WTC11 (cell line): ENCODE data around the gene ZFP3. TPM values are rescaled to one million over a fixed set of nuclear protein-coding genes. Genes with fewer than 3 reads are reported as not detected.
"Not testable (repeated sequence)": the region's sequence is repeated elsewhere in the genome, so short reads cannot be mapped to it uniquely, and the experiment has no call there.

Source experiments
- ATAC-seq: fragments of 200-7000 bp; cut with Tn5 transposase; 2 replicates; pipeline ENCODE4 v1.10.0; 2021; ENCODE audit warnings: mild to moderate bottlenecking, moderate library complexity
- CTCF ChIA-PET: fragments of 300-600 bp; sonication (Branson Sonifier 250); formaldehyde crosslinking; loops from one replicate; lab custom pipeline; 2021; ENCODE audit warnings: antibody characterized with exemption; lab: Charles Lee
- POLR2A ChIA-PET: fragments of 350-600 bp; sonication (Branson Sonifier 250); formaldehyde crosslinking; loops from one replicate; lab custom pipeline; 2021; ENCODE audit warnings: antibody characterized with exemption; lab: Charles Lee
- DNase-seq: peaks from one replicate; pipeline ENCODE4 v3.0.0; 2021; ENCODE audit warnings: low spot score
- H3K27ac Mint-ChIP-seq: 2 replicates; pipeline ENCODE4 v1.8.0; 2021; ENCODE audit warnings: mixed read lengths
- H3K27me3 Mint-ChIP-seq: 2 replicates; pipeline ENCODE4 v1.8.0; 2021; ENCODE audit warnings: low read depth, mild to moderate bottlenecking, moderate library complexity, mixed read lengths
- H3K36me3 Mint-ChIP-seq: 2 replicates; pipeline ENCODE4 v1.8.0; 2021; ENCODE audit warnings: mixed read lengths
- H3K4me1 Mint-ChIP-seq: 2 replicates; pipeline ENCODE4 v1.8.0; 2022; ENCODE audit warnings: mixed read lengths
- H3K4me3 Mint-ChIP-seq: 2 replicates; pipeline ENCODE4 v1.8.0; 2021; ENCODE audit warnings: mild to moderate bottlenecking, moderate library complexity, mixed read lengths
- H3K9me3 Mint-ChIP-seq: 2 replicates; pipeline ENCODE4 v1.8.0; 2021; ENCODE audit warnings: mixed read lengths
- CREB1 ChIP-seq: sonication (generic); formaldehyde crosslinking; IDR thresholded peaks from 2 replicates; pipeline ENCODE4 v1.8.0; 2023; ENCODE audit warnings: mild to moderate bottlenecking, missing genetic modification reagents
- ELF4 ChIP-seq: sonication (generic); formaldehyde crosslinking; IDR thresholded peaks from 2 replicates; pipeline ENCODE4 v1.8.1; 2022; ENCODE audit warnings: low read depth, mild to moderate bottlenecking, moderate library complexity, missing genetic modification reagents
- EMX1 ChIP-seq: fragments of 250-450 bp; sonication (Bioruptor Pico); IDR thresholded peaks from 2 replicates; pipeline ENCODE4 v1.8.0; 2021; ENCODE audit warnings: mild to moderate bottlenecking
- JAZF1 ChIP-seq: fragments of 250-450 bp; sonication (Bioruptor Pico); IDR thresholded peaks from 2 replicates; pipeline ENCODE4 v1.9.0; 2021; ENCODE audit warnings: moderate library complexity, mild to moderate bottlenecking, inconsistent platforms
- NR2C2 ChIP-seq: sonication (generic); formaldehyde crosslinking; IDR thresholded peaks from 2 replicates; pipeline ENCODE4 v1.8.0; 2022; ENCODE audit warnings: mild to moderate bottlenecking, missing genetic modification reagents
- OVOL2 ChIP-seq: fragments of 250-450 bp; sonication (Bioruptor Pico); IDR thresholded peaks from 2 replicates; pipeline ENCODE4 v1.9.0; 2021; ENCODE audit warnings: mild to moderate bottlenecking, borderline replicate concordance
- RORB ChIP-seq: fragments of 250-450 bp; sonication (Bioruptor Pico); IDR thresholded peaks from 2 replicates; pipeline ENCODE4 v1.9.0; 2021; ENCODE audit warnings: mild to moderate bottlenecking
- SOX15 ChIP-seq: fragments of 250-450 bp; sonication (Bioruptor Pico); IDR thresholded peaks from 2 replicates; pipeline ENCODE4 v1.9.0; 2021; ENCODE audit warnings: mild to moderate bottlenecking
- TEAD1 ChIP-seq: sonication (generic); formaldehyde crosslinking; IDR thresholded peaks from 2 replicates; pipeline ENCODE4 v1.8.0; 2022; ENCODE audit warnings: mild to moderate bottlenecking, missing genetic modification reagents
- ZNF121 ChIP-seq: sonication (generic); formaldehyde crosslinking; IDR thresholded peaks from 2 replicates; pipeline ENCODE4 v1.8.0; 2023; ENCODE audit warnings: missing genetic modification reagents
- ZNF317 ChIP-seq: sonication (generic); formaldehyde crosslinking; IDR thresholded peaks from 2 replicates; pipeline ENCODE4 v1.8.1; 2023; ENCODE audit warnings: low read depth, mild to moderate bottlenecking, moderate library complexity, missing genetic modification reagents, borderline replicate concordance
- ZNF416 ChIP-seq: fragments of 250-450 bp; sonication (Bioruptor Pico); IDR thresholded peaks from 2 replicates; pipeline ENCODE4 v1.9.0; 2021; ENCODE audit warnings: mild to moderate bottlenecking, inconsistent platforms
- ZNF671 ChIP-seq: fragments of 250-450 bp; sonication (Bioruptor Pico); IDR thresholded peaks from 2 replicates; pipeline ENCODE4 v1.8.0; 2021; ENCODE audit warnings: mild to moderate bottlenecking
- total RNA-seq: library from RNA; stranded (reverse); gene quantifications from 3 replicates; pipeline ENCODE4 v1.2.3, GENCODE V29; 2021
- TF ChIP-seq, protein P1 (sequence below): sonication (generic); formaldehyde crosslinking; IDR thresholded peaks from 2 replicates; pipeline ENCODE4 v1.8.0; 2022; ENCODE audit warnings: mild to moderate bottlenecking, missing genetic modification reagents
- TF ChIP-seq, protein P2 (sequence below): sonication (generic); formaldehyde crosslinking; conservative IDR thresholded peaks from 2 replicates; pipeline ENCODE4 v1.8.1; 2023; ENCODE audit warnings: mild to moderate bottlenecking, low read depth, missing genetic modification reagents, moderate library complexity
- TF ChIP-seq, protein P3 (sequence below): sonication (generic); formaldehyde crosslinking; IDR thresholded peaks from 2 replicates; pipeline ENCODE4 v1.8.0; 2022; ENCODE audit warnings: mild to moderate bottlenecking, missing genetic modification reagents
- TF ChIP-seq, protein P4 (sequence below): sonication (generic); formaldehyde crosslinking; IDR thresholded peaks from 2 replicates; pipeline ENCODE4 v1.8.1; 2023; ENCODE audit warnings: mild to moderate bottlenecking, missing genetic modification reagents, moderate library complexity
- TF ChIP-seq, protein P5 (sequence below): fragments of 250-450 bp; sonication (Bioruptor Pico); IDR thresholded peaks from 2 replicates; pipeline ENCODE4 v1.9.0; 2021; ENCODE audit warnings: mild to moderate bottlenecking

ZFP3 gene
- total RNA-seq, 1 experiment from 2014 or later: 0.66 TPM

DNA sequence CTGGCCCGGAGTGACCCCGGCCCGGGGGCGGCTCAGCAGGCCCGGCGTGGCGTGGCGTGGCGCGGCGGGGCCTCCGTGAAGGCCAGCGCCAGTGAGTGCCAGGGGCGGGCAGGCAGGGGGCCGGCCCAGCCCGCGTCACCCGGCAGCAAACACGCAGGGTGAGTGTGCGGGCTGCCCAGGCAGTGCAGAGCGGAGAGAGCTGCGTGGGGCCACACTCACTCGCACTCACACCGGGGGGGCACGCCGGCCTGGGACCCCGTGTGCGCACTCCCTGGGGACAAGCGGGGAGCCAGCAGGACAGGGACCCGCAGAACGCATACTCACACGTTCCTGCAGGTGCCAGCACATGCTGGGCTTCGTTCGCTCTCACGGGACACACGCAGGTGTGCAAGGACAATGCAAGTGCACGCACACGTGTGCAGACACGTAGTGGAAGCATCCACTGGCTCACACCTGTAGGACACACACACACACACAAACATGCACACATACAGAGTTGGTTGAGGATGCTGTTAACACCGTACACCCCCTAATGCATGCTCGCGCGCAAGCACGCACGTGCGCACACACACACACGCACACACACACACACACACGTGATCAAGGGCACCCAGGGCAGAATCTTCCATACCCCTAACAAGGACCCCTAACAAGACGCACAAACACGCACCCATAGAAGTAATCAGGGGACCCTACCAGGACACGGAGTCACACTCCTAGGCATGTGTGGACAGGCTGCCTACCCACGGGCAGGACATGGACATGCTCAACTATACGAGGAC lies 45.3 kb downstream of the ZFP3 start:
- H3K27me3 Mint-ChIP-seq: peaks cover 34% of the 10 kb centered on the region
- ChIA-PET CTCF (interaction anchor here (1.6 kb wide), 1 partner anchor 13 kb away, joined by 8 read pairs; the partner anchor contains the start of gene ZNF232), POLR2A (no interaction called here)
- ATAC-seq: no peak
- peaks cover 6% of the 10 kb centered on the region for H3K9me3 Mint-ChIP-seq
- H3K4me3 Mint-ChIP-seq: peak overlapping the region; percentile 39; the same call in 1 of the 2 replicates
- no peaks in the 10 kb centered on the region for H3K36me3 Mint-ChIP-seq
- no peak for TF ChIP-seq OVOL2 (CRISPR knock-in tag)
- TF ChIP-seq NR2C2: peak; percentile 22; the same call in 1 of the 2 replicates
- TF ChIP-seq CREB1 (CRISPR knock-in tag): no peak
- TF ChIP-seq ELF4: no peak
- no peak for TF ChIP-seq TEAD1 (CRISPR knock-in tag)
- TF ChIP-seq, protein P1, sequence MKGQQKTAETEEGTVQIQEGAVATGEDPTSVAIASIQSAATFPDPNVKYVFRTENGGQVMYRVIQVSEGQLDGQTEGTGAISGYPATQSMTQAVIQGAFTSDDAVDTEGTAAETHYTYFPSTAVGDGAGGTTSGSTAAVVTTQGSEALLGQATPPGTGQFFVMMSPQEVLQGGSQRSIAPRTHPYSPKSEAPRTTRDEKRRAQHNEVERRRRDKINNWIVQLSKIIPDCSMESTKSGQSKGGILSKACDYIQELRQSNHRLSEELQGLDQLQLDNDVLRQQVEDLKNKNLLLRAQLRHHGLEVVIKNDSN (CRISPR knock-in tag): no peak
- no peak overlapping the region for H3K27ac Mint-ChIP-seq
- H3K4me1 Mint-ChIP-seq: peaks cover 2% of the 10 kb centered on the region; the same call in 1 of the 2 replicates
- no peak for DNase-seq

DNA sequence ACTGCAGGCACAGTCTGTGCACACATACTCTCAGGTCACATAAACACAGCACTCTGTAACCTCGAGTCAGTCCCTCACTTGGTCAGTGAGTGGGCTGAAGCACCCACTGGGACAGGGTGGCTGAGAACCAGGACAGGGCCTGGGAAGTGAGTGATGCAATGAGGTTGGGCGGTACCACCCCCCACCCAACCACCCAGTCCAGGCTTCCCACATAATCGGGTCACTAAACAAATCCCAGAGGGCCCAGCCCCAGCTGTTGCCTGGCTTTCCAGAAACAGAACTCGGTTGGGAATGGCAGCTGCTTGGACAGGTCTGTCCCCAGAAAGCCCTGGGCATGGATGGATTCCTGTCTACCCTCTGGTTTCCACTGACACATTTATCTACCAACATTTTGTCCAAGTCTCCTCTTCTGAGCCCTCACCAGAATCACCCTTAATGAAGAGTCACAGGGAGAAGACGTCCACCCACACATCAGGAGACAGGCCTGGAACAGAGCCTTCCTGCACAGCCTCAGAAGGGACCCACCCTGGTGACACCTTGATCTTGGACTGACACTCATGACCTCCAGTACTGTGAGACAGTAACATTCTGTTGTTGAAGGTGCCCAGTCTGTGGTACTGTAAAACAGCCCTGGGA lies 46.0 kb downstream of the ZFP3 start:
- Mint-ChIP-seq H3K4me3 (peak overlapping the region; percentile 44), H3K27me3 (peaks cover 34% of the 10 kb centered on the region)
- POLR2A ChIA-PET, CTCF ChIA-PET, H3K27ac Mint-ChIP-seq, H3K36me3 Mint-ChIP-seq, ATAC-seq, H3K9me3 Mint-ChIP-seq, DNase-seq, H3K4me1 Mint-ChIP-seq: not testable (repeated sequence)

DNA sequence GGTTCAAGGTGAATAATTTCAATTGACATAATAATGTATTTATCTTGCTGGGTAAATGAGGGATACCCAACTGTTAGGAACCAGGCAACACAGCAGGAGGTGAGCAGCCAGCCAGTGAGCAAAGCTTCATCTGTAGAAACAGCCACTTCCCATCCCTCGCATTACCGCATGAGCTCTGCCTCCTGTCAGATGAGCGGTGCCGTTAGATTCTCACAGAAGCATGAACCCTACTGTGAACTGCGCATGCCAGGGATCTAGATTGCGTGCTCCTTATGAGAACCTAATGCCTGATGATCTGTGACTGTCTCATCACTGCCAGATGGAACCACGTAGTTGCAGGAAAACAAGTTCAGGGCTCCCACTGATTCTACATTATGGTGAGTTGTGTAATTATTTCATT lies 46.6 kb downstream of the ZFP3 start:
- CTCF ChIA-PET, H3K27ac Mint-ChIP-seq, H3K4me3 Mint-ChIP-seq, DNase-seq, H3K36me3 Mint-ChIP-seq, H3K9me3 Mint-ChIP-seq, H3K4me1 Mint-ChIP-seq, POLR2A ChIA-PET, ATAC-seq: not testable (repeated sequence)
- H3K27me3 Mint-ChIP-seq: peaks cover 34% of the 10 kb centered on the region

DNA sequence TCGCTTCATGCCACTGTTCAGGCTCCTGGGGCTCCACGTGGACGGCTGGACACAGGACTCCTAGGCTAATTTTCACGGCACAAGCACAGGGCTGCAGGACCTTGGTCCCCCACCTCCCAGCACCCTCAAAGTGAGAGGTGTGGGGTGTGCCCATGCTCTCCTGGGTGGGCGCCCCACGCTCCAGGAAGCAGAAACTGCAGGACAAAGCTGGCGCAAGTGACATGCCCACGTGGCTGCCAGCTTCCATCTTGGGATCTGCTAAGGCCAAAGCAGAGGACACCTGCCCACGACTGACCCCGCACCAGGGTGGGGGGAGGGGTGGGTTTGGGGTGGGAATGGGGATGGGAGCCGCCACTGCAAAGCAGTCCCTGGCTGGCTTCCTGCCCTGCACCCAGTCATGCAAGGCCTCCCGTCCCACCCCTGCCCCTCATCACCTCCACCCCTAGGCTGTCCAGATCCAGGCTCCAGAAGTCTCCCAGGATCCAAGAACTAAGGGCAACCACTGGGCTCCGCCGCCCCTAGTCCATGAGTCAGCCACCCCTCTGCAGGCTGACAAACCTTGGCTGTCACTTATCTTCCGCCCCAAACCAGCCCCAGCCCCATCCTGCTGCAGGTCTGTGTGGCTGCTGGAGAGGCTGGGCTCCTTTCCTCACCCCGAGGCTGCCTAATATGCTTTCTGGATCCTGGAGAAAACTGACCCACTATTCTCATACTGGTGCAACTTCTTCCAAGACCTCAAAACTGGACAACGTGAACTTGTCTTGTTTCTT lies 48.6 kb downstream of the ZFP3 start:
- TF ChIP-seq ZNF121 (CRISPR knock-in tag) (no peak), ZNF317 (no peak)
- ATAC-seq: no peak
- Mint-ChIP-seq H3K27ac (no peak overlapping the region), H3K36me3 (no peaks in the 10 kb centered on the region), H3K4me1 (no peaks in the 10 kb centered on the region; the same call in 1 of the 2 replicates), H3K4me3 (no peak overlapping the region), H3K27me3 (peaks cover 19% of the 10 kb centered on the region), H3K9me3 (no peaks in the 10 kb centered on the region)
- ChIA-PET POLR2A (no interaction called here), CTCF (no interaction called here)
- DNase-seq: no peak

DNA sequence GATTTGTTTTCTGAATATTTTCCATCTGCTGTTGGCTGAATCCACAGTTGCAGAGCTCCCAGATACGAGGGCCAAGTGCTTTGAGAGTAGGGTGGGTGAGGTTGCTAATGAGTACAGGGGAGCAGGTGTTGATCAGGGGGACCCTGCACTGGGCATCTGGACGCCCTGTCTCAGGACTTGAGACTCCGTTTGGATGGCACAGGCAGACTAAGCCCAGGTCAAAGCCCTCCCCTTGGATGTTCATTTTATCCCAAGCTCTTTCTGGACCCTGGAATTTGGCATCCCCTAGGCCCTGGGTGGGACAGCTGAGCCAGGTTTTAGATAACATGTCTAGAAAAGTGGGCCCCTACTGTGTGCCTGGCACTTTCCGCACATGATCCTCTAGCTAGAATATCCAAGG lies 49.6 kb downstream of the ZFP3 start:
- CTCF ChIA-PET: no interaction called here

More for the DNA sequence above, 49.6 kb downstream of the ZFP3 start:
- ATAC-seq: no peak
- no peak for DNase-seq
- POLR2A ChIA-PET: no interaction called here
- H3K27me3 Mint-ChIP-seq: peaks cover 10% of the 10 kb centered on the region
- TF ChIP-seq, protein P2, sequence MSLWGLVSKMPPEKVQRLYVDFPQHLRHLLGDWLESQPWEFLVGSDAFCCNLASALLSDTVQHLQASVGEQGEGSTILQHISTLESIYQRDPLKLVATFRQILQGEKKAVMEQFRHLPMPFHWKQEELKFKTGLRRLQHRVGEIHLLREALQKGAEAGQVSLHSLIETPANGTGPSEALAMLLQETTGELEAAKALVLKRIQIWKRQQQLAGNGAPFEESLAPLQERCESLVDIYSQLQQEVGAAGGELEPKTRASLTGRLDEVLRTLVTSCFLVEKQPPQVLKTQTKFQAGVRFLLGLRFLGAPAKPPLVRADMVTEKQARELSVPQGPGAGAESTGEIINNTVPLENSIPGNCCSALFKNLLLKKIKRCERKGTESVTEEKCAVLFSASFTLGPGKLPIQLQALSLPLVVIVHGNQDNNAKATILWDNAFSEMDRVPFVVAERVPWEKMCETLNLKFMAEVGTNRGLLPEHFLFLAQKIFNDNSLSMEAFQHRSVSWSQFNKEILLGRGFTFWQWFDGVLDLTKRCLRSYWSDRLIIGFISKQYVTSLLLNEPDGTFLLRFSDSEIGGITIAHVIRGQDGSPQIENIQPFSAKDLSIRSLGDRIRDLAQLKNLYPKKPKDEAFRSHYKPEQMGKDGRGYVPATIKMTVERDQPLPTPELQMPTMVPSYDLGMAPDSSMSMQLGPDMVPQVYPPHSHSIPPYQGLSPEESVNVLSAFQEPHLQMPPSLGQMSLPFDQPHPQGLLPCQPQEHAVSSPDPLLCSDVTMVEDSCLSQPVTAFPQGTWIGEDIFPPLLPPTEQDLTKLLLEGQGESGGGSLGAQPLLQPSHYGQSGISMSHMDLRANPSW (CRISPR knock-in tag): no peak
- no peak for TF ChIP-seq ZNF671
- no peak for TF ChIP-seq ZNF416 (CRISPR knock-in tag)
- TF ChIP-seq, protein P3, sequence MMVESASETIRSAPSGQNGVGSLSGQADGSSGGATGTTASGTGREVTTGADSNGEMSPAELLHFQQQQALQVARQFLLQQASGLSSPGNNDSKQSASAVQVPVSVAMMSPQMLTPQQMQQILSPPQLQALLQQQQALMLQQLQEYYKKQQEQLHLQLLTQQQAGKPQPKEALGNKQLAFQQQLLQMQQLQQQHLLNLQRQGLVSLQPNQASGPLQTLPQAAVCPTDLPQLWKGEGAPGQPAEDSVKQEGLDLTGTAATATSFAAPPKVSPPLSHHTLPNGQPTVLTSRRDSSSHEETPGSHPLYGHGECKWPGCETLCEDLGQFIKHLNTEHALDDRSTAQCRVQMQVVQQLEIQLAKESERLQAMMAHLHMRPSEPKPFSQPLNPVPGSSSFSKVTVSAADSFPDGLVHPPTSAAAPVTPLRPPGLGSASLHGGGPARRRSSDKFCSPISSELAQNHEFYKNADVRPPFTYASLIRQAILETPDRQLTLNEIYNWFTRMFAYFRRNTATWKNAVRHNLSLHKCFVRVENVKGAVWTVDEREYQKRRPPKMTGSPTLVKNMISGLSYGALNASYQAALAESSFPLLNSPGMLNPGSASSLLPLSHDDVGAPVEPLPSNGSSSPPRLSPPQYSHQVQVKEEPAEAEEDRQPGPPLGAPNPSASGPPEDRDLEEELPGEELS (CRISPR knock-in tag): no peak
- TF ChIP-seq, protein P4, sequence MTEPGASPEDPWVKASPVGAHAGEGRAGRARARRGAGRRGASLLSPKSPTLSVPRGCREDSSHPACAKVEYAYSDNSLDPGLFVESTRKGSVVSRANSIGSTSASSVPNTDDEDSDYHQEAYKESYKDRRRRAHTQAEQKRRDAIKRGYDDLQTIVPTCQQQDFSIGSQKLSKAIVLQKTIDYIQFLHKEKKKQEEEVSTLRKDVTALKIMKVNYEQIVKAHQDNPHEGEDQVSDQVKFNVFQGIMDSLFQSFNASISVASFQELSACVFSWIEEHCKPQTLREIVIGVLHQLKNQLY (CRISPR knock-in tag): no peak
- TF ChIP-seq SOX15 (CRISPR knock-in tag): no peak
- no peak for TF ChIP-seq OVOL2 (CRISPR knock-in tag)
- TF ChIP-seq NR2C2: no peak
- TF ChIP-seq, protein P5, sequence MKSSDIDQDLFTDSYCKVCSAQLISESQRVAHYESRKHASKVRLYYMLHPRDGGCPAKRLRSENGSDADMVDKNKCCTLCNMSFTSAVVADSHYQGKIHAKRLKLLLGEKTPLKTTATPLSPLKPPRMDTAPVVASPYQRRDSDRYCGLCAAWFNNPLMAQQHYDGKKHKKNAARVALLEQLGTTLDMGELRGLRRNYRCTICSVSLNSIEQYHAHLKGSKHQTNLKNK (CRISPR knock-in tag): no peak
- no peak for TF ChIP-seq EMX1 (CRISPR knock-in tag)
- no peak for TF ChIP-seq RORB (CRISPR knock-in tag)
- no peak for TF ChIP-seq JAZF1 (CRISPR knock-in tag)
- no peaks in the 10 kb centered on the region for H3K9me3 Mint-ChIP-seq
- no peak overlapping the region for H3K4me3 Mint-ChIP-seq
- no peak overlapping the region for H3K27ac Mint-ChIP-seq
- H3K4me1 Mint-ChIP-seq: no peaks in the 10 kb centered on the region
- H3K36me3 Mint-ChIP-seq: no peaks in the 10 kb centered on the region
